Stimulated activated CD8-positive, alpha-beta memory T cell treated with anti-CD3 and anti-CD28 coated beads, Interleukin-7, amount 100 ng/mL, for 1 hour (primary cell): ENCODE data around the gene MCM6.
"Not testable (repeated sequence)": the region's sequence is repeated elsewhere in the genome, so short reads cannot be mapped to it uniquely, and the experiment has no call there.

Experiments
- DNase-seq, 2 donors: peaks; one replicate each; pipeline ENCODE4 v3.0.0-alpha.2; 2020; ENCODE audit warnings: low read depth in 2 of 2

The MCM6 gene

GRCh38 chr2:135821190-135821589 lies 55.1 kb downstream of the MCM6 start:
- DNase-seq: no peak

GRCh38 chr2:135820003-135820618 lies 56.1 kb downstream of the MCM6 start:
- DNase-seq: peak; percentile 43 to 47

- no peak for DNase-seq
Observed at GRCh38 chr2:135818937-135819610, 57.2 kb downstream of the MCM6 start.

GRCh38 chr2:135817951-135818350 lies 58.3 kb downstream of the MCM6 start:
- DNase-seq: no peak

- no peak for DNase-seq
Observed at GRCh38 chr2:135817466-135817865, 58.8 kb downstream of the MCM6 start.

- no peak for DNase-seq
Observed at GRCh38 chr2:135815269-135815668, 61.0 kb downstream of the MCM6 start.

GRCh38 chr2:135812907-135813511 lies 63.2 kb downstream of the MCM6 start:
- DNase-seq: no peak

GRCh38 chr2:135807874-135808273 lies 68.4 kb downstream of the MCM6 start:
- DNase-seq: not testable (repeated sequence)

- DNase-seq: no peak
Observed at GRCh38 chr2:135803278-135803677, 73.0 kb downstream of the MCM6 start.

- DNase-seq: no peak
Observed at GRCh38 chr2:135802350-135802749, 73.9 kb downstream of the MCM6 start.

GRCh38 chr2:135800513-135801460 lies 75.5 kb downstream of the MCM6 start:
- DNase-seq: no peak

GRCh38 chr2:135799738-135800137 lies 76.5 kb downstream of the MCM6 start:
- DNase-seq: no peak

GRCh38 chr2:135798762-135799161 lies 77.5 kb downstream of the MCM6 start:
- DNase-seq: no peak

- DNase-seq: no peak
Observed at GRCh38 chr2:135798275-135798705, 78.0 kb downstream of the MCM6 start.

GRCh38 chr2:135797497-135798274 lies 78.6 kb downstream of the MCM6 start:
- peak; percentile 56 to 58 for DNase-seq

GRCh38 chr2:135796606-135797005 lies 79.6 kb downstream of the MCM6 start:
- no peak for DNase-seq

- not testable (repeated sequence) for DNase-seq
Observed at GRCh38 chr2:135795641-135796040, 80.6 kb downstream of the MCM6 start.

GRCh38 chr2:135792401-135793150 lies 83.7 kb downstream of the MCM6 start:
- DNase-seq: no peak

- DNase-seq: no peak
Observed at GRCh38 chr2:135791418-135792190, 84.6 kb downstream of the MCM6 start.

- no peak for DNase-seq
Observed at GRCh38 chr2:135790423-135790822, 85.8 kb downstream of the MCM6 start.
